KOPT-K1 (cell line): Measurements from ENCODE around the gene B3GALNT2.
"Not testable (repeated sequence)": the region's sequence is repeated elsewhere in the genome, so short reads cannot be mapped to it uniquely, and the experiment has no call there.

Source experiments
- H3K27ac ChIP-seq: fragments of 200-600 bp; sonication (generic); 2 replicates; pipeline ENCODE4 v1.5.1; 2016; ENCODE audit warnings: antibody characterized with exemption, mild to moderate bottlenecking, low read depth, low read length; ENCODE audit not compliant: poor library complexity, severe bottlenecking
- H3K36me3 ChIP-seq: fragments of 200-600 bp; sonication (generic); 2 replicates; pipeline ENCODE4 v1.5.1; 2017; ENCODE audit warnings: antibody characterized with exemption, mild to moderate bottlenecking, low read length, moderate library complexity; ENCODE audit not compliant: insufficient read depth
- H3K9me3 ChIP-seq: fragments of 200-600 bp; sonication (generic); 2 replicates; pipeline ENCODE4 v1.5.1; 2017; ENCODE audit warnings: antibody characterized with exemption, low read length, mild to moderate bottlenecking; ENCODE audit not compliant: insufficient read depth, poor library complexity, severe bottlenecking

B3GALNT2 gene

DNA sequence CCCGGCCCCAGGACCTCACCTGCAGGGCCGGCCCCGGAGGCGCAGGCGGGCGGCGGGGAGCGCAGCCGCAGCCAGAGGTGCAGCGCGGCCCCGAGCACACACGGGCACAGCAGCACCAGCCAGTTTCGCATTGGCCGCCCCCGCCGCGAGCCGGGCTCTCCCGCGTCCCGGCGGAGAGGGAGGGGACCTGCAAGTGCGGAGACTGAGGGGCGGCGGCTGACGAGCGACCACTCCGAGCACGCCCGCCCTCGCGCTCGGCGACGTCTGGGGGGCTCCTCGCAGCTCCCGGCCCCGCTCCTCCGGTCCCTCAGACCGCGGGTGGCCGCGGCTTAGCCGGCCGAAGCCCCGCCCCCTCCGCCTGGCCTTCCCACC is at the start of gene B3GALNT2:
TSS of gene B3GALNT2 (minus strand) at position 331 of the 372 bp plus-strand sequence. CDS start at position 131, 200 bp downstream.
- Histone ChIP-seq H3K27ac (peak within 1 kb of the TSS; percentile 86), H3K9me3 (no peaks in the 10 kb centered on the region), H3K36me3 (no peaks in the 10 kb centered on the region)

DNA sequence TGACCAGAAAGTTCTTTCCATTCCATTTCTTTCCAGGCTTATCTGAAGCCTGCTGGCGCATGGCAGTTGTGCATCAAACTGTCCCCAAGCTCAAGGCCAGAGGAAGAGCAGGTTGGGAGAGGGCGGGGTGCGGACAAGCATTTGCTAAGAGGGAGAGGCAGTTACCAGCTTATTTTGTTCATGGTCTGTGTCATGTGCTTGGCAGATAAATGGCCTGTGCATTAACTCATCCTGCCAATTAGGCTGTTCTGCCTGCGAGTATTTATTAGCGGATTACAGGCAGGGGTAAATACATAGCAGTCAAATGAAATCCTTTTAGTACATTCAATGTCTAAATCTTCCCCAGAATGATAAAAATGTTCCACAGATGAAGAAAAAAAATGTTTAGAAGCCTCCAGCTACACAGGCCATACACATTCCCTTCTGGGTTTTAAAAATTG is 48.9 kb upstream of the B3GALNT2 start:
- H3K9me3 ChIP-seq = no peaks in the 10 kb centered on the region

DNA sequence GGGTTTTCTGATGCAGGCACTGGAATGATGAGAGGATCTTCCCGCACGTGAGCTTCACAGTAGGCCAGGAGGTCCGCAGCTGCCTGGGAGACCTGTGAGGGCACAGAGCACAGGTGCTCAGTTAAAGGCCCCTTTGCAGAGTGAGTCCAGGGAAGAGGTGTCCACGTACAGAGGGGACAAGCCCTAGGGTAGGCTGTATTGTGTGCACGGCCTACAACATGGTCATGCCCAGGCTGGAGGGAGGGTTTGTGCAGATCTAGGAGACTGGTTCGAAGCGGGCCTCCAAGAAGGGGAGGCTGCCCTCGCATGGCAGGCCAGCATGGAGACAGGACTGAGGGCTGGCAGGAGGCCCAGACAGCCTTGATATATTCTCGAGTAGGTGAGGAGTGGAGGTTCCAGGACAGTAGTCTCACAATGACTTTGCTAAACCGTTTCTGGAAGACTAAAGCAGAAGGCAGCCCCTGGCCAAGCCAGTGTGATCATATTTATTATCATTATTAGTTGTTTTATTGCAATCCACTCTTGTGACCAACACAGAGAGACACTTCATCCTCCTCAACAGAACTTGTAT is 48.0 kb upstream of the B3GALNT2 start:
- H3K36me3 ChIP-seq = no peaks in the 10 kb centered on the region

More for the DNA sequence above, 48.9 kb upstream of the B3GALNT2 start:
- H3K36me3 ChIP-seq = no peaks in the 10 kb centered on the region
- H3K27ac ChIP-seq = no peak overlapping the region

DNA sequence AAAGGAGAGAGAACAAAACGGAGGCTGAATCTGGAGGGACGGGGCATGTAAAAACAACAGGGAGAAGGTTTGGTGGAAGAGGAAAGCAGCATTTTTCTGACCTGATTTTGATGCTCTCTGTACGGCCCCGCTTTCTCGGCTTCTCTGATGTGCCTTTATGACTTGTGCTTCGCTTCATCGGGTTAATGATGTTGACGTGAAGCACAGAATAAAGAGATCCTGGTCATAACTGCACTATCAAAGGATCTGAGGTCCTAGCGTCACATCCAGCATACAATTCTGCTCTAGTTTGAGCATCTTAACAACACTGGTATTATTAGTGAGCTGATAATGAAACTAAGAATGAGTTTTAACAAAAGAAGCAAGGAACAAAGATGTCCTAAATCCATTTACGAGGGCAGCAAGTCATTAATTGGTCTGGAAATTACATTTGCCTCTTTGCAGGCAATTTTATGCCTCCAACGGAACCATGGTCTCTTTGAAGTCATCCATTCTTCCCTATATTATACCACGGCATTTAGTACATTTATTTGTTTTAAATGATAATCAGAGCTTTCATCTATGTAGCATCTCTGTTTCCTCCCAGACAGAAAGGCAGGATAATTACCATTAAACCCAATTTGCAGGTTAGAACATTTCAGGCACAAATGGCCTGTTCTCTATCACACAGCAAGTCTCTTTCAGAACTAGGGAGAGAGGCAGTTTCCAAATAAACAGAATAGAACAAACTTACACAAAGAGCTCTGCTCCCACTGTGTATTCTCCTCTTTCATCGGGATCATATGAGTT is 45.3 kb upstream of the B3GALNT2 start:
- Histone ChIP-seq H3K9me3 (no peaks in the 10 kb centered on the region), H3K36me3 (no peaks in the 10 kb centered on the region), H3K27ac (no peak overlapping the region)

More for the DNA sequence above, 48.0 kb upstream of the B3GALNT2 start:
- no peaks in the 10 kb centered on the region for H3K9me3 ChIP-seq
- no peak overlapping the region for H3K27ac ChIP-seq

DNA sequence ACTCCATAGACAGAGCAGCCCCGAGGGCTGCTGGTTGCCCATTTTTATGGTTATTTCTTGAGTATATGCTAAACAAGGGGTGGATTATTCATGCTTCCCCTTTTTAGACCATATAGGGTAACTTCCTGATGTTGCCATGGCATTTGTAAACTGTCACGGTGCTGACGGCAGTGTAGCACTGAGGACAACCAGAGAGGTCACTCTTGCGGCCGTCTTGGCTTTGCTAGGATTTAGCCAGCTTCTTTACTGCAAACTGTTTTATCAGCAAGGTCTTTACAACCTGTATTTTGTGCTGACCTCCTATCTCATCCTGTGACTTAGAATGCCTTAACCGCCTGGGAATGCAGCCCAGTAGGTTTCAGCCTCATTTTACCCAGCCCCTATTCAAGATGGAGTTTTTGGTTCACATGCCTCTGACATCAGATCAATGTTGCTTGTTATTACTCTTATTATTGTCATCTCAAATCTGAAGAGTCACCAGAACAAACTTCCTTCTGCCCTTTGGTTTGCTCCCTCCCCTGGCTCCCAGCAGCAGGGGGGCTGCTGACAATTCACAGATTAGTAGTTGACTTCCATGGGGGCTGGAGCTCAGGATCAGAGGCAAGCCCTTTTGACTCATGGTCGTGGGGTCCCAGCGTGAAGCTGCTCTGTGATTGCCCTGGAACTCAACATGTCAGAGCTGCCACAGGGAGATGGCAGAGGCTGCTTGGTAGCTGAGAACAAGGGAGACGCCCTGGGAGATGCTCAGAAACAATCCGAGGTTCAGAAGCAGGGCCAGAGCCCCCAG is 42.3 kb upstream of the B3GALNT2 start:
- H3K36me3 ChIP-seq, H3K27ac ChIP-seq, H3K9me3 ChIP-seq: not testable (repeated sequence)

DNA sequence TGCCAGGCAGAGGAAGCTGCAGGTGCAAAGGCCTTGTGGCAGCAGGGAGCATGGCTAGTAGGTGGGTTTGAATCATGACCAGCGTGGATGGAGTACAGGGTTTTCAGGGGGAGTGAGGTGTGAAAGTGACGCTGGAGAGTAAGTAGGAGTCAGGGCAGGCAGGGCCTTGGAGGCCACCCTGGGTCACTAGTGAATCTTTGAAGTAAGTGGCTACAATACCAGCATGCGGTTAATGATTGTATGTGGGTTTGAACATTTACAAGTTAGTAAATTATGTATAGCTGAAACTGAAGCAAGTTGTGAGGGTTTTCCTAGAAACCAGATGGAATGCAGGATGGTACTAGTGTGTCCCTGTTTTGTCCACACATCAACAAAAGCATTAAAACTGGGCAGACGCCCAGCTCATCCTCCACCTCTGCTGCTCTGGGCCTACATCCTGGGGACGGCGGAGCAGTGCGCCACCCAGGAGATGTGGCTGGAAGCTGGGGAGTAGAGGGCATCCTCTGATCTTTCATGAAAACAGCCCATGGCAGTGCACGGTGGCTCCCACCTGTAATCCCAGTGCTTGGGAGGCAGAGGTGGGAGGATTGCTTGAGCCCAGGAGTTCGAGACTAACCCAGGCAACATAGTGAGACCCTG is 41.2 kb upstream of the B3GALNT2 start:
- Histone ChIP-seq H3K36me3 (no peaks in the 10 kb centered on the region), H3K9me3 (no peaks in the 10 kb centered on the region), H3K27ac (no peak overlapping the region)

DNA sequence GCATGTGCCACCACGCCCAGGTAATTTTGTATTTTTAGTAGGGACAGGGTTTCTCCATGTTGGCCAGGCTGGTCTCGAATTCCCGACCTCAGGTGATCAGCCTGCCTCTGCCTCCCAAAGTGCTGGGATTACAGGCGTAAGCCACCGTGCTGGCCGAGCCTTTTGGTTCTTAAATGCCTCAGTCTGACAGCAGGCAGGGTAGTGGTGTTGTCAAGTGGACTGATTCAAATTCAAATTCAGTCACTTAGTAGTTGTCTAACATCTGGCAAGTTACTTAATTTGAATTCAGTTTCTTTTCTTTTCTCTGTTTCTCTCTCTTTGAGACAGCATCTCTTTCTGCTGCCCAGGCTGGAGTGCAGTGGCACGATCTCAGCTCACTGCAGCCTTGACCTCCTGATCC is 38.6 kb upstream of the B3GALNT2 start:
- H3K27ac ChIP-seq, H3K9me3 ChIP-seq, H3K36me3 ChIP-seq: not testable (repeated sequence)

DNA sequence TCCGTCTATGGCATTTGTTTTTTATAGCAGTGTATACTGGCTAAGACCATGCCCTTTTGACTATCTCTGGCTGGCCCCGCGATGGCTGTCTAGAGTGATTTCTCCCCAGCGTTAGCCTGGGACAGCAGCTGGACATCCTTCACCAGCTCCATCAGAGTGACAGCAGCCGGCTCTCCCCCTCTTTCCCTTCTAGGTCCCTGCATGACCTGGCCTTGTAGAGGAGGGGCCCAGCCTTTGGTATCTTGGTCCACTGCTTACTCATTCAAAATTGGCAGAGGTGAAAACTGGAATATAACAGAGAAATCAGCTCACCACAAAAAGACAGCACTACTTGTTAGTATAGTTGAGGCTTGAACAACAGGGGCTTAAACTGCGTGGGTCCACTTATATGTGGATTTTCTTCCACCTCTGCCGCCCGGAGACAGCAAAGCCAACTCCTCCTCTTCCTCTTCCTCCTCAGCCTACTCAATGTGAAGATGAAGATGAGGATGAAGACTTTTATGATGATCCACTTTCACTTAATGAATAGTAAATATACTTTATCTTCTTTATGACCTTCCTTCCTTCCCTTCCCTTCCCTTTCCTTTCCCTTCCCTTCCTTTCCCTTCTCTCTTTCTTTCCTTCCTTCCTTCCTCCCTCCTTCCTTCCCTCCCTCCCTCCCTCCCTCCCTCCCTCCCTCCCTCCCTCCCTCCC is 29.4 kb upstream of the B3GALNT2 start:
- no peaks in the 10 kb centered on the region for H3K9me3 ChIP-seq
- H3K36me3 ChIP-seq = no peaks in the 10 kb centered on the region
- H3K27ac ChIP-seq = no peak overlapping the region

DNA sequence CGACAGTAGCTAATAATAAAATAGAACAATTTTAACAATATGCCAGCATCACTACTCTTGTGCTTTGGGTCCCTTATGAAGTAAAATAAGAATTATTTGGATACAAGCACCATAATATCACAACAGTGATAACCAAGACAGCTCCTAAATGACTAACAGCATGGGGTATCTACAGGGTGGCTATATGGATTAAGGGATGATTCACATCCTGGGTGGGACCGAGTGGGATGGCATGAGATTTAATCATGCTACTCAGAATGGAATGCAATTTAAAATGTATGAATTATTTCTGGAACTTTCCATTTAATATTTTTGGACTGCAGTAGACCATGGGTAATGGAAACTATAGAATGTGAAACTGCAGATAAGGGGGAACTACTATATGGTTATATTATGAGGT is 28.1 kb upstream of the B3GALNT2 start:
- no peaks in the 10 kb centered on the region for H3K36me3 ChIP-seq
- no peaks in the 10 kb centered on the region for H3K9me3 ChIP-seq
- no peak overlapping the region for H3K27ac ChIP-seq

DNA sequence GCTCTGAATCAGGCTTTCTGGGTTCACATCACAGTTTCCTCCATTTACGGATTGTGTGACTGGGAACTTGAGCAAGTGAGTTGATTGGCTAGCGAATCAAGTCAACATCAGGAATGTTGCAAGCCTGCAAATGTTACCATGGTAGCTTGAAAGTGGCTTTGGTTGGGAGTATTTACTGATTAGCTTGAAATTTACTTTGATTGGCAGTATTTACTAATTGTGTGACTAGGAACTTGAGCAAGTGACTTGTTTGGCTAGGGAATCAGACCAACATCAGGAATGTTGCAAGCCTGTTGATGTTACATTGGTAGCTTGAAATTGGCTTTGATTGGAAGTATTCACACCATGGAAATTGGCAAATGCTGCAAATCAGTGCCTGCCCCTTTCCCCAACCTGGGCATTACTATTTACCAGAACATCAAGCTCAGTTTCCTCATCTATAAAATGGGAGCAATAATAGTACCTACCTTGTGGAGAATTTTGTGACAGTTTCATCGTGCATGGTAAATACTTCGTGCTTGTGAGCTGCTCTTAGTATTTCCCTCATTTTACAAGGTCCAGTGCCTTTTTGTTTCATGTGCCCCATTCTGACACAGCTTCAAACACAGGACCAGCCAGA is 23.1 kb upstream of the B3GALNT2 start:
- Histone ChIP-seq H3K9me3 (no peaks in the 10 kb centered on the region), H3K27ac (no peak overlapping the region), H3K36me3 (no peaks in the 10 kb centered on the region)

DNA sequence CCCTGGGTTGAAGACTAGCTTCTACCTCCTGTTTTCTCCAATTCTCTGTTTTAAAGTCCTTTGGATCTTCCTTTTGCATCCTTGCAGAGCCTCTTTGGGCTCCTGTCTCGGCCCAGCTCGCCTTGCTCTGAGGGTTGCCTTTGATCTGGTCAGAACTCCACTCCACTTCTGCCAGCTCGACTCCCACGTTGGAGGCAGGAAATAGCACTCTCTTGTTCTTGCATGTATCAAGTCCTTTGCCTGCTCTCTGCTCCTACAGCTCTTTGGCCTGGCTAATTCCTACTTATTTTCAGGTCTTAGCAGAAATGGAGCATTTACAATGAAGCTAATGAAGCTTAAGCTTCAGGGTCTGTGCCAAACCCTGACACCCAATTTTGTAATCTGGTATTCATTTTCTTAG is 21.1 kb upstream of the B3GALNT2 start:
- H3K9me3 ChIP-seq = no peaks in the 10 kb centered on the region
- no peak overlapping the region for H3K27ac ChIP-seq
- H3K36me3 ChIP-seq = no peaks in the 10 kb centered on the region

DNA sequence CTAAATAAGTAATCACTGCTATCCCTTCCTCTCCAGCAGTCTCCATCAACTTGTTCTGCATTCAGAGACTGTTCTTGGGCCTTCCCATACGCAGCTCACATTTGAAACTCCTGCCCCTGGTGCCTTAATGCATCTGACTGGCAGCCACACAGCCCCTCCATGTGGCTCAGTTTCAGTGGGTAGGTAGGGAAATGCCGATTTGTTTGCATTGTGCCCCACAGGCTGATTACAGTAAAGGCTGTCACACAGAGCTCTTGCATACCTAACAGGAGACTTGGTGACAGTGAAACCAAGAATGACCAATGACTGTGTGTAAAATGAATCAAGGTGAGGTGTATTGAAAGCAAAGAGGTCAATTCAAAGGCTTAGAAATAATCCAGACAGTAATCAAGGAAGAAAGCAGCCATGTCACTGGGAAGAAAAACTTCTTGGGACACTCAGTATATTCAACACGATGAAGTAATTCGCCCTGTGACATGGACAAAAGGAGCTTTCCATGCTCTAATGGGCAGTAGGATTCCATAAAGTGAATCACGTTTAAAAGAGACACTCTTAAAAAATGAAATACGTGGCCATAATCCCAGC is 12.7 kb upstream of the B3GALNT2 start:
- Histone ChIP-seq H3K27ac (no peak overlapping the region), H3K36me3 (no peaks in the 10 kb centered on the region), H3K9me3 (no peaks in the 10 kb centered on the region)

DNA sequence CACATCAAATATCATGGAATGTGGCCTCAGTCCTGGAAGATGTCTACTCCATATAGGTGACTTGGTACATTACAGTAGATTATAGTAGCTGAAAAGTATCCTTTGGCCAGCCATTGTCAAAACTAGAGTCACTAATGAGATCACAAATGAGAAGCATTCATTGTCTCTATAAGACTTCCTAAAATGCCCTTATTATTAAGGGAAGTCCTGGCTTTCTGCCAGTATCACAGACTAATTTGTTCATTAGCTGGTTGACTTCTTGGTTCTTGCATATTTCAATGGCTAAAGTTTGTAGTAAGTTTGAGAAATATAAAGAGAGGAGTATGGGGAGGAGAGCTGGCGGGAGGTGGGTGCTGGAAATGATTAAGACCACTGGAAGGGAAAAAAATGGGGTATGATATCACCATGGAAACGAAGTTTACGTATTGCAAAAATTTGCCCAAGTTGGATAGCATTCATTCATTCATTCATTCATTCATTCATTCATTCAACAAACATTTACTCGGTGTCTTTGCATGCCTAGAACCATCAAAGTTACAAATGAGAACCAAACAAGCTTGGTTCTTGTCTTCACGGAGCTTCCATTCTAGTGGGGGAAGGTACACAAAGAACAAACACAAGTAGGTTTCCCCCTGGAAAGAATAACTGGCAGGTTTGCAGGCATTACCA is 11.7 kb upstream of the B3GALNT2 start:
- Histone ChIP-seq H3K27ac (no peak overlapping the region), H3K9me3 (no peaks in the 10 kb centered on the region), H3K36me3 (no peaks in the 10 kb centered on the region)
